ENCODE data around the gene FBN2.

The FBN2 gene

DNA sequence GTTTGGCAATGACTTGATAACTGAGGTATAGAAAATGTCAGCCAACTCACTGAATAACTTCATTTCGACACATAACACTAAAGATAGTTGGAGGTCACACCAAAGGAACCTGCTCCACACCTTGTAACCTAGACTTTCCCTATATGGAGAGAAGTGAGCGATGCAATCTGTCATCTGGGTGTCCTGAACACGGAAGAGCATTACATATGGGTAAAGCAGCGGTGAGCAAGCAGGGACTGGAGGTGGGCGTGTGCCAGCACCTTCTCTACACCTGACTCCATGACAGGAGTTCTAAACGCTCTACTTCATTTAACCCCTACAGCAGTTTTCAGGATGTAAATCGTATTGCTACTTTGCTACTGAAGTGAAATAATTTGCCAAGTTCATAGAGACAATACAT lies 301.7 kb downstream of the FBN2 start:
- Histone ChIP-seq H3K27me3 (ENCODE audit: insufficient read depth, low read depth) (no peaks in the 10 kb centered on the region), H3K4me1 (ENCODE audit: low read depth, poor library complexity, severe bottlenecking) (no peaks in the 10 kb centered on the region), H3K36me3 (ENCODE audit: insufficient read depth) (no peaks in the 10 kb centered on the region), H3K79me2 (ENCODE audit: insufficient read depth, low read depth) (no peaks in the 10 kb centered on the region), H3K9ac (no peak overlapping the region), H3K27ac (no peak overlapping the region), H2AFZ (ENCODE audit: low read depth) (no peak overlapping the region), H3K4me2 (no peak overlapping the region), H4K20me1 (ENCODE audit: insufficient read depth) (no peaks in the 10 kb centered on the region), H3K4me3 (IDR thresholded peaks at IDR 0.05; ENCODE audit: insufficient read depth, low read depth, low read length) (no peak overlapping the region)
- TF ChIP-seq, protein P1, sequence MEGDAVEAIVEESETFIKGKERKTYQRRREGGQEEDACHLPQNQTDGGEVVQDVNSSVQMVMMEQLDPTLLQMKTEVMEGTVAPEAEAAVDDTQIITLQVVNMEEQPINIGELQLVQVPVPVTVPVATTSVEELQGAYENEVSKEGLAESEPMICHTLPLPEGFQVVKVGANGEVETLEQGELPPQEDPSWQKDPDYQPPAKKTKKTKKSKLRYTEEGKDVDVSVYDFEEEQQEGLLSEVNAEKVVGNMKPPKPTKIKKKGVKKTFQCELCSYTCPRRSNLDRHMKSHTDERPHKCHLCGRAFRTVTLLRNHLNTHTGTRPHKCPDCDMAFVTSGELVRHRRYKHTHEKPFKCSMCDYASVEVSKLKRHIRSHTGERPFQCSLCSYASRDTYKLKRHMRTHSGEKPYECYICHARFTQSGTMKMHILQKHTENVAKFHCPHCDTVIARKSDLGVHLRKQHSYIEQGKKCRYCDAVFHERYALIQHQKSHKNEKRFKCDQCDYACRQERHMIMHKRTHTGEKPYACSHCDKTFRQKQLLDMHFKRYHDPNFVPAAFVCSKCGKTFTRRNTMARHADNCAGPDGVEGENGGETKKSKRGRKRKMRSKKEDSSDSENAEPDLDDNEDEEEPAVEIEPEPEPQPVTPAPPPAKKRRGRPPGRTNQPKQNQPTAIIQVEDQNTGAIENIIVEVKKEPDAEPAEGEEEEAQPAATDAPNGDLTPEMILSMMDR (conservative IDR thresholded peaks at IDR 0.05; ENCODE audit: low read depth, low read length): no peak

DNA sequence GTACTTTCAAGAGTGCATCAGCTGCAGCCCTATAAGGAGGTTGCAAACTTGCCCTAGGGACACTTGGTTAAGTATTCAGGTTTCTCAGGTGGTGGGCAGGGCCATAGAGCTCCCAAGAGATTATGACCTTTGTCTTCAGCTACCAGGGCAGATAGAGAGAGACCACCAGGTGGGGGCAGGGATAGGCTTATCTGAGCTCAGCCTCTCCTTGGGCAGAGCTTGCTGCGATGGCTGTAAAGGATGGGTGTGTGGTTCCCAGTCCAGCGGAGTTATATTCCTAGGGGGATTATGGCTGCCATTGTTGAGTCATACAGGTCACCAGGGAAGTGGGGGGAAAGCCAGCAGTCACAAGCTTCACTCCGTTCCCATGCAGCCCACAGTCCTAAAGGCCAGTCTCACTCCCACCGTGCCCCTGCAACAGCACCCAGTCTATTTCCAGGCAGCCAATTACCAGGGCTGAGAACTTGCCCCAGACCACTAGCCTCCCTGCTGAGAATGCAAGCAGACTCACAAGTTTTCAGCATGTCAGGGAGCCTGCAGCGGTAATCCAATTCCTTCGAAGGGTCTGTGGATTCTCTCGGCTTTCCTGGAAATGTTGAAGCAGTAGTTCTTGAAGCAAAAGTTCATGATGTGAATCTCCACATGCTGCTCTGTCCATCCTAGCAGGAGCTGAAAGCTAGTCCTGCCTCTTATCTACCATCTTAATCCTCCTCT lies 303.0 kb downstream of the FBN2 start:
- no peaks in the 10 kb centered on the region for H3K4me1 ChIP-seq (ENCODE audit: low read depth, poor library complexity, severe bottlenecking)
- no peaks in the 10 kb centered on the region for H4K20me1 ChIP-seq (ENCODE audit: insufficient read depth)
- H3K27ac ChIP-seq: no peak overlapping the region
- TF ChIP-seq, protein P1 (conservative IDR thresholded peaks at IDR 0.05; ENCODE audit: low read depth, low read length): no peak
- no peak overlapping the region for H3K4me2 ChIP-seq
- no peaks in the 10 kb centered on the region for H3K27me3 ChIP-seq (ENCODE audit: insufficient read depth, low read depth)
- no peak overlapping the region for H2AFZ ChIP-seq (ENCODE audit: low read depth)
- no peaks in the 10 kb centered on the region for H3K79me2 ChIP-seq (ENCODE audit: insufficient read depth, low read depth)
- H3K36me3 ChIP-seq (ENCODE audit: insufficient read depth): no peaks in the 10 kb centered on the region
- no peak overlapping the region for H3K4me3 ChIP-seq (IDR thresholded peaks at IDR 0.05; ENCODE audit: insufficient read depth, low read depth, low read length)
- no peak overlapping the region for H3K9ac ChIP-seq

- H3K27me3 ChIP-seq (ENCODE audit: insufficient read depth, low read depth): no peaks in the 10 kb centered on the region
- H3K4me2 ChIP-seq: no peak overlapping the region
- no peaks in the 10 kb centered on the region for H3K4me1 ChIP-seq (ENCODE audit: low read depth, poor library complexity, severe bottlenecking)
- H3K27ac ChIP-seq: no peak overlapping the region
- TF ChIP-seq, protein P1 (conservative IDR thresholded peaks at IDR 0.05; ENCODE audit: low read depth, low read length): no peak
- H3K4me3 ChIP-seq (IDR thresholded peaks at IDR 0.05; ENCODE audit: insufficient read depth, low read depth, low read length): no peak overlapping the region
- H3K9ac ChIP-seq: no peak overlapping the region
- H3K79me2 ChIP-seq (ENCODE audit: insufficient read depth, low read depth): no peaks in the 10 kb centered on the region
- no peaks in the 10 kb centered on the region for H4K20me1 ChIP-seq (ENCODE audit: insufficient read depth)
- no peaks in the 10 kb centered on the region for H3K36me3 ChIP-seq (ENCODE audit: insufficient read depth)
- H2AFZ ChIP-seq (ENCODE audit: low read depth): no peak overlapping the region
These were observed 309.5 kb downstream of the FBN2 start for GRCh38 chr5:128228521-128228920.

GRCh38 chr5:128228008-128228407 lies 310.0 kb downstream of the FBN2 start:
- Histone ChIP-seq H3K9ac (no peak overlapping the region), H3K27me3 (ENCODE audit: insufficient read depth, low read depth) (no peaks in the 10 kb centered on the region), H3K4me1 (ENCODE audit: low read depth, poor library complexity, severe bottlenecking) (no peaks in the 10 kb centered on the region), H3K36me3 (ENCODE audit: insufficient read depth) (no peaks in the 10 kb centered on the region), H3K4me3 (IDR thresholded peaks at IDR 0.05; ENCODE audit: insufficient read depth, low read depth, low read length) (no peak overlapping the region), H3K4me2 (no peak overlapping the region), H3K79me2 (ENCODE audit: insufficient read depth, low read depth) (no peaks in the 10 kb centered on the region), H3K27ac (no peak overlapping the region), H2AFZ (ENCODE audit: low read depth) (no peak overlapping the region), H4K20me1 (ENCODE audit: insufficient read depth) (no peaks in the 10 kb centered on the region)
- TF ChIP-seq, protein P1 (conservative IDR thresholded peaks at IDR 0.05; ENCODE audit: low read depth, low read length): no peak
